ENCODE data around the gene FAM83C.
A peak's percentile ranks its signal among the peaks of the same experiment; 100 is the strongest.

Gene FAM83C

DNA sequence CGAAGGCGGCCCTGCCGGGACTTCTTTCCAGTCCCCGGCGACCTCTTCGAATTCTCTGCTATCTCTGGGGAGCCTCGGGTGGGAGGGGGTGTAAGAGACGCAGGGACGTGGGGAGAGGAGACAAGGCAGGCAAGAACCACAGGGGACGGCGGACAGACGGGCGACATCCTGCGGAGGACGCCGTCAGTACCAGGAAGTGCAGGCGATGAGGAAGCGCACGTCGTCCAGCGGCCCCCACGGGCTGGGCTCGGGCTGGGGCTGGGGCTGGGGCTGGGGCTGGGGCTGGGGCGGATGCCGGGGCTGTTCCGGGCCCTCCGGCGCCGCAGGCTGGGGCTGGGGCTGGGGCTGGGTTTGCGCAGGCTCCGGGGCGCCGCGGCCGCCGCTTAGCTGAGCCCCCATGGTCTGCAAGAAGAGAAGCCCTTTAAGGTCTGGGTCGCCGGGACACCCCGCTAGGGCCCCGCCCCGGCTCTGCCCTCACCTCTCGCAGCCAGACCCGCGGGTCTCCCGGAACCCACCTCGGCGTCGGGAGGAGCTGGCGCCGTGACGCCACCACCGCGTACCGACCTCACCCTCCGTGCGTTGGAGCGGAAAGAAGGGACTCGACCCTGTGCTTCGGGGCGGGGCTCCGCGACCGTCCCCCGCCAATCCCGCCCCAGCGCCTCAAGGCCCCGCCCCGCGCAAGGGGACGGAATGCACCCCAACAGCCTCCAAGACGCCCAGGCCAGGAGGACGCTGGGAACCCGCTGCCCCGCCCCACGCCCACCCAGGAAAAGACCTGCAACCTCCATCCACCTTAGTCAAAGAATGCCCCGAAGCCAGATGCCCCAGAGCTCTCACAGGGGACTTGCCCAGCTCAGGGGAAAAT, 14.5 kb downstream of the FAM83C start, which contains the start of gene MMP24OS:
Gene MMP24OS, minus strand, starts transcription at position 592 of the 865 bp plus-strand sequence. Its CDS starts 193 bp downstream, at position 399.
- DNase-seq: peak; percentile 87
- Histone ChIP-seq H2AFZ (ENCODE audit: low read length) (peak within 1 kb of the TSS; percentile 39; the same call in 1 of the 2 replicates), H4K20me1 (ENCODE audit: insufficient read depth, low read length) (no peaks in the 10 kb centered on the region), H3K9me3 (replicated peaks; ENCODE audit: insufficient read depth, low read length) (no peaks in the 10 kb centered on the region), H3K36me3 (replicated peaks; ENCODE audit: insufficient read depth, low read length) (no peaks in the 10 kb centered on the region), H3K4me3 (ENCODE audit: low read length) (peak within 1 kb of the TSS; percentile 69), H3K79me2 (ENCODE audit: low read length) (peaks cover 36% of the 10 kb centered on the region), H3K27ac (ENCODE audit: low read length) (peak within 1 kb of the TSS; percentile 66; the same call in 1 of the 2 replicates), H3K4me1 (ENCODE audit: low read length) (no peaks in the 10 kb centered on the region), H3K27me3 (replicated peaks; ENCODE audit: insufficient read depth, low read length) (no peaks in the 10 kb centered on the region), H3K9me2 (replicated peaks; ENCODE audit: insufficient read depth, low read length) (no peaks in the 10 kb centered on the region), H3K4me2 (ENCODE audit: low read depth, low read length) (peak within 1 kb of the TSS; percentile 95), H3F3A (ENCODE audit: insufficient read depth, low read length) (peaks cover 14% of the 10 kb centered on the region), H3K9ac (ENCODE audit: low read length) (peak within 1 kb of the TSS; percentile 76)
- TF ChIP-seq, protein P1, sequence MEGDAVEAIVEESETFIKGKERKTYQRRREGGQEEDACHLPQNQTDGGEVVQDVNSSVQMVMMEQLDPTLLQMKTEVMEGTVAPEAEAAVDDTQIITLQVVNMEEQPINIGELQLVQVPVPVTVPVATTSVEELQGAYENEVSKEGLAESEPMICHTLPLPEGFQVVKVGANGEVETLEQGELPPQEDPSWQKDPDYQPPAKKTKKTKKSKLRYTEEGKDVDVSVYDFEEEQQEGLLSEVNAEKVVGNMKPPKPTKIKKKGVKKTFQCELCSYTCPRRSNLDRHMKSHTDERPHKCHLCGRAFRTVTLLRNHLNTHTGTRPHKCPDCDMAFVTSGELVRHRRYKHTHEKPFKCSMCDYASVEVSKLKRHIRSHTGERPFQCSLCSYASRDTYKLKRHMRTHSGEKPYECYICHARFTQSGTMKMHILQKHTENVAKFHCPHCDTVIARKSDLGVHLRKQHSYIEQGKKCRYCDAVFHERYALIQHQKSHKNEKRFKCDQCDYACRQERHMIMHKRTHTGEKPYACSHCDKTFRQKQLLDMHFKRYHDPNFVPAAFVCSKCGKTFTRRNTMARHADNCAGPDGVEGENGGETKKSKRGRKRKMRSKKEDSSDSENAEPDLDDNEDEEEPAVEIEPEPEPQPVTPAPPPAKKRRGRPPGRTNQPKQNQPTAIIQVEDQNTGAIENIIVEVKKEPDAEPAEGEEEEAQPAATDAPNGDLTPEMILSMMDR (IDR thresholded peaks at IDR 0.05; ENCODE audit: low read length): peak; percentile 32; the same call in 1 of the 2 replicates
- TF ChIP-seq EZH2phosphoT487 (IDR thresholded peaks at IDR 0.05; ENCODE audit: low read length): no peak

- Histone ChIP-seq H3K36me3 (replicated peaks; ENCODE audit: insufficient read depth, low read length) (no peaks in the 10 kb centered on the region), H3K9ac (ENCODE audit: low read length) (peak overlapping the region; percentile 57), H3K27ac (ENCODE audit: low read length) (no peak overlapping the region), H3K79me2 (ENCODE audit: low read length) (peaks cover 30% of the 10 kb centered on the region), H3K9me2 (replicated peaks; ENCODE audit: insufficient read depth, low read length) (no peaks in the 10 kb centered on the region), H2AFZ (ENCODE audit: low read length) (peak overlapping the region; percentile 29; the same call in 1 of the 2 replicates), H3K27me3 (replicated peaks; ENCODE audit: insufficient read depth, low read length) (no peaks in the 10 kb centered on the region), H3K4me3 (ENCODE audit: low read length) (peak overlapping the region; percentile 69), H3K4me2 (ENCODE audit: low read depth, low read length) (peak overlapping the region; percentile 95), H3F3A (ENCODE audit: insufficient read depth, low read length) (peaks cover 14% of the 10 kb centered on the region), H3K4me1 (ENCODE audit: low read length) (no peaks in the 10 kb centered on the region), H4K20me1 (ENCODE audit: insufficient read depth, low read length) (no peaks in the 10 kb centered on the region), H3K9me3 (replicated peaks; ENCODE audit: insufficient read depth, low read length) (no peaks in the 10 kb centered on the region)
- TF ChIP-seq, protein P1 (IDR thresholded peaks at IDR 0.05; ENCODE audit: low read length): no peak
- no peak for TF ChIP-seq EZH2phosphoT487 (IDR thresholded peaks at IDR 0.05; ENCODE audit: low read length)
- no peak for TF ChIP-seq EZH2 (optimal IDR thresholded peaks at IDR 0.05; ENCODE audit: low read depth, low read length)
- DNase-seq: no peak
These were observed 15.1 kb downstream of the FAM83C start for GRCh38 chr20:35277127-35277526.

- Histone ChIP-seq H3K36me3 (replicated peaks; ENCODE audit: insufficient read depth, low read length) (no peaks in the 10 kb centered on the region), H3K4me3 (ENCODE audit: low read length) (no peak overlapping the region)
These were observed 15.8 kb downstream of the FAM83C start for GRCh38 chr20:35276408-35276807.

More at GRCh38 chr20:35276408-35276807, 15.8 kb downstream of the FAM83C start:
- no peaks in the 10 kb centered on the region for H4K20me1 ChIP-seq (ENCODE audit: insufficient read depth, low read length)
- H3K9me3 ChIP-seq (replicated peaks; ENCODE audit: insufficient read depth, low read length): no peaks in the 10 kb centered on the region
- no peak for TF ChIP-seq EZH2phosphoT487 (IDR thresholded peaks at IDR 0.05; ENCODE audit: low read length)
- TF ChIP-seq EZH2 (optimal IDR thresholded peaks at IDR 0.05; ENCODE audit: low read depth, low read length): no peak
- TF ChIP-seq, protein P1 (IDR thresholded peaks at IDR 0.05; ENCODE audit: low read length): no peak
- no peaks in the 10 kb centered on the region for H3K27me3 ChIP-seq (replicated peaks; ENCODE audit: insufficient read depth, low read length)
- no peak overlapping the region for H3K27ac ChIP-seq (ENCODE audit: low read length)
- H3K9me2 ChIP-seq (replicated peaks; ENCODE audit: insufficient read depth, low read length): no peaks in the 10 kb centered on the region
- peaks cover 14% of the 10 kb centered on the region for H3F3A ChIP-seq (ENCODE audit: insufficient read depth, low read length)
- H3K4me2 ChIP-seq (ENCODE audit: low read depth, low read length): peak overlapping the region; percentile 95
- no peak overlapping the region for H2AFZ ChIP-seq (ENCODE audit: low read length)
- H3K9ac ChIP-seq (ENCODE audit: low read length): peak overlapping the region; percentile 57; the same call in 1 of the 2 replicates
- DNase-seq: no peak
- H3K4me1 ChIP-seq (ENCODE audit: low read length): no peaks in the 10 kb centered on the region
- peaks cover 27% of the 10 kb centered on the region for H3K79me2 ChIP-seq (ENCODE audit: low read length)

Measured in MM.1S (cell line).